ENCODE measurements around the gene TTLL10. TPM values are rescaled to one million over a fixed set of nuclear protein-coding genes. Genes with fewer than 3 reads are reported as not detected.

The TTLL10 gene
- total RNA-seq, 1 donor from 2014 or later: not detected

DNA sequence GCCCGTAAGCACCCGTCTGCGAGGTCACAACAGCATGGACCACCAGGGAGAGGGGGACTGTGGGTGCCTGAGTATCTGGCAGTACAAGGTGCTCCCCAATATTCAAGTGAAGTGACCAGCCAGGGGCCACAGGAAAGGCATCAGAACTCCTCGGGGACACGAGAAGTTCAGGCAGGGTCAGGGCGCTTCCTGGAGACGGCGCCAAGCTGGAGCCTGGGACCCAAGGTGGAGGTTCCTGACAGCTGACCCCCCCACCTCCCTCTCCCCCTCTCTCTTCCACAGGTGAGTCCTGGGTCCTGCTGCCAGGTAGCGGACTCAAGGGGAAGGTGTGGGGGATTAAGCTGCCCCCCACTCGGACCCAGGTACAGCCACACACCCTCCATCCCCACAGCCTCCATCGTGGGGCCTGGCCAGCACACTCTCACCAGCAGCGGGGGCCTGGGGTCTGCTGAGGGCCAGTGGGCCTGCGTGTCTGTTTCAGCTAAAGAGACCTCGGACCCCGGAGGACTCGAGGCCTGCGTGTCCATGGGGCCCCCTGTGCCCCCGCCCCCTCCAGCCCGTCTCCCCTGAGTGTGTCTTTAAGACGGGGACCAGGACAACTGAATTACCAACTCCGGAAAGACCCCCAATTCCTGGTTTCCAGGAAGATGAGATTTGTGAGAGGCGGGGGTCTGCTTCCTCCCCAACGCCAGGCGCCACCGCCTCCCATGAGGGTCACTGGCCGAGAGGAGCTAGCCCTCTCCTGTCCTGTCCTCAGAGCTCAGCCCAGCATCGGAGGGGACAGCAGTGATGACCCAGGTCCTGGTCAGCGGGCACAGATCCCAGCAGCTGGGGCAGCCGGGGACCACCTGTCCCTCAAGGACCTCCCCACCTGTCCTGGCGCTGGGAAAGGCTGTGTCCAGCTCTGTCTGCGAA, 26.5 kb downstream of the TTLL10 start:
- TF ChIP-seq EZH2 (IDR thresholded peaks at IDR 0.05; ENCODE audit: insufficient read depth, low read length): no peak
- TF ChIP-seq, protein P1, sequence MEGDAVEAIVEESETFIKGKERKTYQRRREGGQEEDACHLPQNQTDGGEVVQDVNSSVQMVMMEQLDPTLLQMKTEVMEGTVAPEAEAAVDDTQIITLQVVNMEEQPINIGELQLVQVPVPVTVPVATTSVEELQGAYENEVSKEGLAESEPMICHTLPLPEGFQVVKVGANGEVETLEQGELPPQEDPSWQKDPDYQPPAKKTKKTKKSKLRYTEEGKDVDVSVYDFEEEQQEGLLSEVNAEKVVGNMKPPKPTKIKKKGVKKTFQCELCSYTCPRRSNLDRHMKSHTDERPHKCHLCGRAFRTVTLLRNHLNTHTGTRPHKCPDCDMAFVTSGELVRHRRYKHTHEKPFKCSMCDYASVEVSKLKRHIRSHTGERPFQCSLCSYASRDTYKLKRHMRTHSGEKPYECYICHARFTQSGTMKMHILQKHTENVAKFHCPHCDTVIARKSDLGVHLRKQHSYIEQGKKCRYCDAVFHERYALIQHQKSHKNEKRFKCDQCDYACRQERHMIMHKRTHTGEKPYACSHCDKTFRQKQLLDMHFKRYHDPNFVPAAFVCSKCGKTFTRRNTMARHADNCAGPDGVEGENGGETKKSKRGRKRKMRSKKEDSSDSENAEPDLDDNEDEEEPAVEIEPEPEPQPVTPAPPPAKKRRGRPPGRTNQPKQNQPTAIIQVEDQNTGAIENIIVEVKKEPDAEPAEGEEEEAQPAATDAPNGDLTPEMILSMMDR (IDR thresholded peaks at IDR 0.05; ENCODE audit: insufficient read depth, low read depth, low read length): no peak
- Histone ChIP-seq H3K9me3 (ENCODE audit: insufficient read depth, low read depth, low read length) (no peaks in the 10 kb centered on the region), H3K9ac (ENCODE audit: low read length) (peak overlapping the region; percentile 27), H3K27ac (ENCODE audit: low read depth, low read length) (no peak overlapping the region), H4K20me1 (ENCODE audit: insufficient read depth, low read length) (no peaks in the 10 kb centered on the region), H3K27me3 (ENCODE audit: insufficient read depth, low read length) (no peaks in the 10 kb centered on the region), H3K79me2 (ENCODE audit: insufficient read depth, low read length) (no peaks in the 10 kb centered on the region), H3K4me1 (ENCODE audit: insufficient read depth, low read length) (no peaks in the 10 kb centered on the region), H3K4me2 (ENCODE audit: low read length) (peak overlapping the region; percentile 70), H3K4me3 (ENCODE audit: insufficient read depth, low read depth, low read length) (no peak overlapping the region), H3K36me3 (ENCODE audit: insufficient read depth, low read length) (no peaks in the 10 kb centered on the region), H2AFZ (ENCODE audit: low read depth, low read length) (no peak overlapping the region)
- Mint-ChIP-seq H3K9me3 (ENCODE audit: unreplicated experiment) (peaks cover 1% of the 10 kb centered on the region), H3K27ac (ENCODE audit: unreplicated experiment) (no peak overlapping the region), H3K4me3 (ENCODE audit: unreplicated experiment) (no peak overlapping the region), H3K4me1 (ENCODE audit: low read depth, unreplicated experiment) (no peaks in the 10 kb centered on the region), H3K36me3 (ENCODE audit: low read depth, unreplicated experiment) (no peaks in the 10 kb centered on the region), H3K27me3 (ENCODE audit: low read depth, unreplicated experiment) (peaks cover 10% of the 10 kb centered on the region)
- FAIRE-seq (no peak), DNase-seq (ENCODE audit: low read depth) (no peak)

DNA sequence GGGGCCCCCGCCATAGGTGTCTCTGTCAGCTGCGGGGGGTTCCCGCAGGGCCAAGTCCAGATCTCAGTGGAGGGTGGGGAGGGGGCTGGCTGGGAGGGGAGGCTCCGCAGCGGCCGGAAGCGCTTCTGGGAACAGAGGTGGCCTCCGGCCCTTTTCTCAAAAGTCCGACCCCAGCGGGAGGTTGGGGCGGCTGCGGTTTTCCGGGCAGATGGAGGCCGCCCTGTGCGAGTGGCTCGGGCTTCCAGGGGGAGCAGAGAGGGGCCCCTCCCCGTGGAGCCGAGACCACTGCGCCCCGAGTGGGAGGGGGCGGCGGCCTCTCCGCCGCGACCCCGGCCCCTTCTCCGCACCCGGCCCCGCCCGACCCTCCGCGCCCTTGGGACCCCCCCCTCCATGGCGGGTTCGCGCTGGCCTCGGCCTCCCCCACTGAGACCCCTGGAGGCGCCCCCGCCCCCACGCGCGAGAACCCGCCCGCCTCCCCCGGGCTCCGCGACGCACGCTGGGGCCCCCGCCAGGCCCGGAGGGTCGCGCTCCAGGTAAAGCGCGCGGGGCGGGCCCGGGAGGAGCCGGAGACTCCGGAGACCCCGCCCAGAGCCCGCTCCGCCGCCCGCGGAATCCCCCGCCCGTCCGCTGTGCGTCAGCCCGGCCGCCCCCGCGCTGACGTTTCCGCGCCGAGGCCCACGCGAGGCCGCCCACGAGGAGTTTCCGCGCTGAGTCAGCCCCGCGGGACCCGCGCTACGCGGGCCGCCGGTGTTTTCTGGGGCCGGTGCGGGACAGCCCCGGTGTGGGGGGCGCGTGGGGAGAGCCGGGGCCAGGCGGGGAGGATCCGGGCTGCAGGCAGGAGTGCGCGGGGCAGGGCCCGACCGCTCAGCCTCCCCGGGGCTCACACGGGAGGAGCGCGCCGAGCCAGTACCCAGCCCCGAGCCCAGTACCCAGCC, 27.5 kb downstream of the TTLL10 start:
- Histone ChIP-seq H4K20me1 (ENCODE audit: insufficient read depth, low read length) (no peaks in the 10 kb centered on the region), H3K4me2 (ENCODE audit: low read length) (peak overlapping the region; percentile 70), H3K4me1 (ENCODE audit: insufficient read depth, low read length) (peaks cover 2% of the 10 kb centered on the region), H2AFZ (ENCODE audit: low read depth, low read length) (no peak overlapping the region), H3K4me3 (ENCODE audit: insufficient read depth, low read depth, low read length) (no peak overlapping the region), H3K79me2 (ENCODE audit: insufficient read depth, low read length) (no peaks in the 10 kb centered on the region), H3K27me3 (ENCODE audit: insufficient read depth, low read length) (no peaks in the 10 kb centered on the region), H3K9me3 (ENCODE audit: insufficient read depth, low read depth, low read length) (no peaks in the 10 kb centered on the region), H3K9ac (ENCODE audit: low read length) (peak overlapping the region; percentile 27), H3K36me3 (ENCODE audit: insufficient read depth, low read length) (no peaks in the 10 kb centered on the region), H3K27ac (ENCODE audit: low read depth, low read length) (no peak overlapping the region)
- DNase-seq (ENCODE audit: low read depth) (peak; percentile 20), FAIRE-seq (no peak)
- H3K4me1 Mint-ChIP-seq (ENCODE audit: low read depth, unreplicated experiment): no peaks in the 10 kb centered on the region
- no peak overlapping the region for H3K27ac Mint-ChIP-seq (ENCODE audit: unreplicated experiment)
- H3K36me3 Mint-ChIP-seq (ENCODE audit: low read depth, unreplicated experiment): no peaks in the 10 kb centered on the region
- H3K4me3 Mint-ChIP-seq (ENCODE audit: unreplicated experiment): no peak overlapping the region
- H3K9me3 Mint-ChIP-seq (ENCODE audit: unreplicated experiment): no peaks in the 10 kb centered on the region
- TF ChIP-seq EZH2 (IDR thresholded peaks at IDR 0.05; ENCODE audit: insufficient read depth, low read length): no peak
- TF ChIP-seq, protein P1 (IDR thresholded peaks at IDR 0.05; ENCODE audit: insufficient read depth, low read depth, low read length): no peak
- H3K27me3 Mint-ChIP-seq (ENCODE audit: low read depth, unreplicated experiment): peaks cover 7% of the 10 kb centered on the region

Data from astrocyte (in vitro differentiated cells and primary cell).